HFFc6 (cell line): ENCODE results near the gene METTL15. TPM values are rescaled to one million over a fixed set of nuclear protein-coding genes. Genes with fewer than 3 reads are reported as not detected.
A peak's percentile ranks its signal among the peaks of the same experiment; 100 is the strongest.

Experiments used
- DNase-seq: peaks from one replicate; pipeline ENCODE4 v3.0.0-alpha.2; 2018
- H3K27ac Mint-ChIP-seq: 2 replicates; pipeline ENCODE4 v1.8.0; 2020; ENCODE audit warnings: mild to moderate bottlenecking, mixed read lengths
- H3K27me3 Mint-ChIP-seq: 2 replicates; pipeline ENCODE4 v1.8.0; 2021; ENCODE audit warnings: mild to moderate bottlenecking, moderate library complexity, mixed read lengths; ENCODE audit not compliant: insufficient read depth
- H3K36me3 Mint-ChIP-seq: 2 replicates; pipeline ENCODE4 v1.8.0; 2021; ENCODE audit warnings: low read depth, mixed read lengths
- H3K4me1 Mint-ChIP-seq: 2 replicates; pipeline ENCODE4 v1.8.0; 2020; ENCODE audit warnings: low read depth, mixed read lengths
- H3K4me3 Mint-ChIP-seq: 2 replicates; pipeline ENCODE4 v1.8.0; 2020; ENCODE audit warnings: mild to moderate bottlenecking, moderate library complexity, mixed read lengths
- H3K9me3 Mint-ChIP-seq: 2 replicates; pipeline ENCODE4 v1.8.0; 2020; ENCODE audit warnings: mild to moderate bottlenecking, mixed read lengths
- total RNA-seq, 6 experiments: library from RNA; stranded (reverse); fragmentation: NEBNext Ultra II Directional; extraction: Animal tissue kit (Norgen Biotek cat#: 25700); gene quantifications; 2 replicates in 1 of 6; 3 replicates in 5 of 6; pipeline ENCODE4 v1.2.3, GENCODE V29; 2021
- TF ChIP-seq, protein P1 (sequence below): fragments of 200-600 bp; sonication (generic); IDR thresholded peaks from 2 replicates; pipeline ENCODE4 v1.5.0; 2021; ENCODE audit warnings: antibody characterized with exemption, mild to moderate bottlenecking

Gene METTL15
- total RNA-seq, 6 experiments from 2014 or later = 11.0 to 14.1 (median 12.4) TPM

- TF ChIP-seq, protein P1, sequence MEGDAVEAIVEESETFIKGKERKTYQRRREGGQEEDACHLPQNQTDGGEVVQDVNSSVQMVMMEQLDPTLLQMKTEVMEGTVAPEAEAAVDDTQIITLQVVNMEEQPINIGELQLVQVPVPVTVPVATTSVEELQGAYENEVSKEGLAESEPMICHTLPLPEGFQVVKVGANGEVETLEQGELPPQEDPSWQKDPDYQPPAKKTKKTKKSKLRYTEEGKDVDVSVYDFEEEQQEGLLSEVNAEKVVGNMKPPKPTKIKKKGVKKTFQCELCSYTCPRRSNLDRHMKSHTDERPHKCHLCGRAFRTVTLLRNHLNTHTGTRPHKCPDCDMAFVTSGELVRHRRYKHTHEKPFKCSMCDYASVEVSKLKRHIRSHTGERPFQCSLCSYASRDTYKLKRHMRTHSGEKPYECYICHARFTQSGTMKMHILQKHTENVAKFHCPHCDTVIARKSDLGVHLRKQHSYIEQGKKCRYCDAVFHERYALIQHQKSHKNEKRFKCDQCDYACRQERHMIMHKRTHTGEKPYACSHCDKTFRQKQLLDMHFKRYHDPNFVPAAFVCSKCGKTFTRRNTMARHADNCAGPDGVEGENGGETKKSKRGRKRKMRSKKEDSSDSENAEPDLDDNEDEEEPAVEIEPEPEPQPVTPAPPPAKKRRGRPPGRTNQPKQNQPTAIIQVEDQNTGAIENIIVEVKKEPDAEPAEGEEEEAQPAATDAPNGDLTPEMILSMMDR = no peak
- H3K27ac Mint-ChIP-seq = no peak overlapping the region
- H3K4me3 Mint-ChIP-seq = no peak overlapping the region
- H3K27me3 Mint-ChIP-seq = no peaks in the 10 kb centered on the region
- H3K9me3 Mint-ChIP-seq = peaks cover 25% of the 10 kb centered on the region
- H3K36me3 Mint-ChIP-seq = peaks cover 67% of the 10 kb centered on the region
- peaks cover 25% of the 10 kb centered on the region for H3K4me1 Mint-ChIP-seq
- DNase-seq = no peak
These were observed 32.7 kb downstream of the METTL15 start for GRCh38 chr11:28140689-28141455.

GRCh38 chr11:28142724-28143123 lies 34.5 kb downstream of the METTL15 start:
- Mint-ChIP-seq H3K9me3 (peaks cover 11% of the 10 kb centered on the region), H3K36me3 (peaks cover 50% of the 10 kb centered on the region), H3K4me1 (peaks cover 44% of the 10 kb centered on the region), H3K27me3 (no peaks in the 10 kb centered on the region), H3K4me3 (no peak overlapping the region), H3K27ac (no peak overlapping the region)
- TF ChIP-seq, protein P1 = no peak
- DNase-seq = no peak

DNA sequence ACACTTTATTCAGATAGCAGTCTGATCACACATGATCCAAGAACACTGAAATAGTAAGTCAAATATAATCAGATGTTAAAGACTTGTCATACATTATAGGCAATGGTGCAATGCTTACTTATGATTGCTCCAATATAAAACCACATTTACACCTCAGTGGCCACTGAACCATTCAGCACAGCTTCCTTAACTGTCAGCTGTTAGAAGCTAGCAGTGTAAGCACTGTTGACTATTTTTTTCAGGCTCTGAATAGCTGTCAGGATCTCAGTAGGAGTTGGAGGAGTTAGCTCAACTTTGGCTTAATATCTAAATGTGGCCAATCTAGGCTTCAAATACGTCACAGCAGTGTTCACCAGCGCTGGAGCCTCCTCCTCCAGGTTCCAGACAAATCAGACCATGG lies 36.6 kb downstream of the METTL15 start:
- Mint-ChIP-seq H3K27ac (peak overlapping the region; percentile 33), H3K4me1 (peaks cover 53% of the 10 kb centered on the region), H3K36me3 (peaks cover 41% of the 10 kb centered on the region), H3K27me3 (no peaks in the 10 kb centered on the region), H3K4me3 (no peak overlapping the region), H3K9me3 (no peaks in the 10 kb centered on the region; the same call in 1 of the 2 replicates)
- TF ChIP-seq, protein P1 = no peak
- DNase-seq = no peak

DNA sequence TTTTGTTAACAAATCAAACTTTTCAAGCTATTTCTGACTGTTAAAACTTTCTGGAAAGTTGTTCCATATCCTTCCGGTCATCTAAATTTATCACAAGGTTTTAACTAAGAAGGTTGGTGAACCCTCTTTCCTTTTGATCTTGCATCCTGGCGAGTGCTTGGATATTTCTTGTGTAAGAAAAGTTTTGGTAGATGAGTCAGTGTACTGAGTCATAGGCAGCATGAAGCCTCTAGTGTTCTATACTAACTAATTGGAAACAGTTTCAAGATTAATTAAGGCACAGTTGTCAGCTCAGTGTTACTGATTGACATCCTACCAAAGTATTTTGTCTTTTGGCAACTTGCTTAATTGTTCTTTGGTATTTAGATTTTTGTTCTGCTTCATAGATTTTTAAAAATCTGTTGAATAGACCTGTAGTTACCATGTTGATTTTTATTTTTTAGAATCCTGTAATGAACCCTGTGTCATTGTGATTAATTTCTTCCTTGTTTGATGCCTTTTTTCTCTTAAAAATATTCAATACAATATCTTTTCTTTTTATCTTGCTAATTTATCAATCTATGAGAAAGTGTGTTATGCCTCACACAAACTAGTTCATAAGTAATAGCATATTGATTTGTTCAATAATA lies 38.0 kb downstream of the METTL15 start:
- Mint-ChIP-seq H3K4me3 (peak overlapping the region; percentile 57), H3K27me3 (no peaks in the 10 kb centered on the region), H3K36me3 (peaks cover 33% of the 10 kb centered on the region), H3K27ac (peak overlapping the region; percentile 67), H3K4me1 (peaks cover 63% of the 10 kb centered on the region), H3K9me3 (no peaks in the 10 kb centered on the region)
- peak; percentile 84 for DNase-seq
- TF ChIP-seq, protein P1 = no peak

- Mint-ChIP-seq H3K4me3 (no peak overlapping the region), H3K27ac (peak overlapping the region; percentile 54; the same call in 1 of the 2 replicates), H3K27me3 (no peaks in the 10 kb centered on the region), H3K9me3 (peaks cover 4% of the 10 kb centered on the region; the same call in 1 of the 2 replicates), H3K4me1 (peaks cover 39% of the 10 kb centered on the region), H3K36me3 (peaks cover 48% of the 10 kb centered on the region)
- no peak for DNase-seq
- TF ChIP-seq, protein P1 = no peak
These were observed 44.6 kb downstream of the METTL15 start for GRCh38 chr11:28152743-28153142.
